Hepatocyte (in vitro differentiated cells): ENCODE data around the gene AP1S3.

Source experiments
- EZH2phosphoT487 ChIP-seq: fragments of 200-600 bp; sonication (generic); IDR thresholded peaks from one replicate; pipeline ENCODE4 v1.6.1; 2018; ENCODE audit warnings: antibody characterized with exemption, mild to moderate bottlenecking, low read depth, moderate library complexity; ENCODE audit not compliant: unreplicated experiment, severe bottlenecking
- TF ChIP-seq, protein P1 (sequence below): fragments of 200-600 bp; sonication (generic); IDR thresholded peaks from 2 replicates; pipeline ENCODE4 v1.5.1; 2016; ENCODE audit warnings: antibody characterized with exemption, mild to moderate bottlenecking; ENCODE audit not compliant: poor library complexity

DNA sequence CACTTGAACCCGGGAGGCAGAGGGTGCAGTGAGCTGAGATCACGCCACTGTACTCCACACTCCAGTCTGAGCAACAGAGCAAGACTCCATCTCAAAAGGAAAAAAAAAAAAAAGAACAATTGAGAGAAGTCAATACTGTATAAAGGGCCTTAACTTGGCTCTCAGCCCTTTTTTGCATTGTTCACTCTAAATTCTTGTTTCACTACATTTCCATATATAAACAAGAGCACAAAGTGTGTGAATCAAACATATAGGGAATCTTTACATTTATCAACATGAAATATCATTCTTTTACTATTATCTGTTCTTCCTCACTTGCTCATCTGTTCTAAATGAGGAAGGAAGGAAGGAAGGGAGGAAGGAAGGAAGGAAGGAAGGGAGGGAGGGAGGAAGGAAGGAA is 90.8 kb downstream of the AP1S3 start:
- TF ChIP-seq, protein P1, sequence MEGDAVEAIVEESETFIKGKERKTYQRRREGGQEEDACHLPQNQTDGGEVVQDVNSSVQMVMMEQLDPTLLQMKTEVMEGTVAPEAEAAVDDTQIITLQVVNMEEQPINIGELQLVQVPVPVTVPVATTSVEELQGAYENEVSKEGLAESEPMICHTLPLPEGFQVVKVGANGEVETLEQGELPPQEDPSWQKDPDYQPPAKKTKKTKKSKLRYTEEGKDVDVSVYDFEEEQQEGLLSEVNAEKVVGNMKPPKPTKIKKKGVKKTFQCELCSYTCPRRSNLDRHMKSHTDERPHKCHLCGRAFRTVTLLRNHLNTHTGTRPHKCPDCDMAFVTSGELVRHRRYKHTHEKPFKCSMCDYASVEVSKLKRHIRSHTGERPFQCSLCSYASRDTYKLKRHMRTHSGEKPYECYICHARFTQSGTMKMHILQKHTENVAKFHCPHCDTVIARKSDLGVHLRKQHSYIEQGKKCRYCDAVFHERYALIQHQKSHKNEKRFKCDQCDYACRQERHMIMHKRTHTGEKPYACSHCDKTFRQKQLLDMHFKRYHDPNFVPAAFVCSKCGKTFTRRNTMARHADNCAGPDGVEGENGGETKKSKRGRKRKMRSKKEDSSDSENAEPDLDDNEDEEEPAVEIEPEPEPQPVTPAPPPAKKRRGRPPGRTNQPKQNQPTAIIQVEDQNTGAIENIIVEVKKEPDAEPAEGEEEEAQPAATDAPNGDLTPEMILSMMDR, result no peak
- no peak for TF ChIP-seq EZH2phosphoT487
